ENCODE measurements around the gene JADE2. TPM values are rescaled to one million over a fixed set of nuclear protein-coding genes. Genes with fewer than 3 reads are reported as not detected.

JADE2 gene
- total RNA-seq, 6 donors from 2014 or later: 51.5 to 102 (median 69.5) TPM

DNA sequence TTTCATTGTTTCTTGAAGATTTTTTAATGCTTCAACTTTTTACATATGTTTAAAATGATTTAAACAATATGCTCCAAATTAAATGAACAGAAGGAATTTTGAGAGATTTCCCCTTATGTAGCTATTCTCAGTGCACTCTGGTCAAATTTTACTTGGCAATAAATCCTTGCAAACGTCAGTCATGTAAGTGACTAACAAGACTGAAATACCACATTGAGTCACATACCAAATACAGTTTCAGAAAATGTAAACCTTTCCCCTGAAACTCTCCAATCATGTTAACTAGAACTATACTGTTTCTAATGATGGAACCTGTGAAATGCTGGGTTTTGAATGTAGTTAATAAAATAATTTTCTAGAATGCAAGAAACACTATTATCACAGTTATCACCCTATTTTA, 77.6 kb downstream of the JADE2 start:
- Histone ChIP-seq H3K27ac (no peak overlapping the region), H3K9me3 (no peaks in the 10 kb centered on the region), H3K4me1 (no peaks in the 10 kb centered on the region), H3K4me3 (no peak overlapping the region), H3K27me3 (no peaks in the 10 kb centered on the region), H3K36me3 (peaks cover 24 to 49% (median 35%) of the 10 kb centered on the region in 4 donors)
- TF ChIP-seq, protein P1, sequence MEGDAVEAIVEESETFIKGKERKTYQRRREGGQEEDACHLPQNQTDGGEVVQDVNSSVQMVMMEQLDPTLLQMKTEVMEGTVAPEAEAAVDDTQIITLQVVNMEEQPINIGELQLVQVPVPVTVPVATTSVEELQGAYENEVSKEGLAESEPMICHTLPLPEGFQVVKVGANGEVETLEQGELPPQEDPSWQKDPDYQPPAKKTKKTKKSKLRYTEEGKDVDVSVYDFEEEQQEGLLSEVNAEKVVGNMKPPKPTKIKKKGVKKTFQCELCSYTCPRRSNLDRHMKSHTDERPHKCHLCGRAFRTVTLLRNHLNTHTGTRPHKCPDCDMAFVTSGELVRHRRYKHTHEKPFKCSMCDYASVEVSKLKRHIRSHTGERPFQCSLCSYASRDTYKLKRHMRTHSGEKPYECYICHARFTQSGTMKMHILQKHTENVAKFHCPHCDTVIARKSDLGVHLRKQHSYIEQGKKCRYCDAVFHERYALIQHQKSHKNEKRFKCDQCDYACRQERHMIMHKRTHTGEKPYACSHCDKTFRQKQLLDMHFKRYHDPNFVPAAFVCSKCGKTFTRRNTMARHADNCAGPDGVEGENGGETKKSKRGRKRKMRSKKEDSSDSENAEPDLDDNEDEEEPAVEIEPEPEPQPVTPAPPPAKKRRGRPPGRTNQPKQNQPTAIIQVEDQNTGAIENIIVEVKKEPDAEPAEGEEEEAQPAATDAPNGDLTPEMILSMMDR (IDR thresholded peaks at IDR 0.05): no peak
- TF ChIP-seq POLR2AphosphoS5 (IDR thresholded peaks at IDR 0.05) (no peak), POLR2A (IDR thresholded peaks at IDR 0.05) (no peak), EP300 (IDR thresholded peaks at IDR 0.05) (no peak)
- WGBS, 2 donors: 39 to 67% methylated on average over 1 of the region's 1 CpG
- ATAC-seq (ENCODE audit: low FRiP score in 2 of 2): no peak
- no peak for DNase-seq

DNA sequence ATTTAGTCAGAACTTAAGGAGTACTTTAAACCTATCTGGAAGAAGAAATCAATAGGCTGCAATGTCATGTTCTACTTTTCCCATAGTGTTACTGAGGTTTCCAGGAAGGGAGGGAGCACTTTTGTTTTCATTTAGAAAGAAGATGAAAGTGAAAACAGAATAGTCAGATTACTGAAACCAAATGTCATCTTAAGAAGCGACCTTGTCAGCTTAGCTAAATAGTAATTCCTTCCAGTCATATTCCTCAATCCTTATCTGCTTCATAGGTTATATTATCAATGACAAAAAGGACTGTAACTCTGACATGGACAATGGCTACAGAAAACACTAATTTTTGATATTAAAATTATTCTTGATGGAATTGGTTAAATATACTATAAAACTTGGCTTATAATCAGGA, 79.4 kb downstream of the JADE2 start:
- no peaks in the 10 kb centered on the region for H3K27me3 ChIP-seq
- H3K4me3 ChIP-seq: no peak overlapping the region
- no peak for ATAC-seq (ENCODE audit: low FRiP score in 2 of 2)
- H3K27ac ChIP-seq: no peak overlapping the region
- H3K36me3 ChIP-seq: peaks cover 40 to 68% (median 51%) of the 10 kb centered on the region in 4 donors
- TF ChIP-seq POLR2A (IDR thresholded peaks at IDR 0.05) (no peak), EP300 (IDR thresholded peaks at IDR 0.05) (no peak), POLR2AphosphoS5 (IDR thresholded peaks at IDR 0.05) (no peak)
- TF ChIP-seq, protein P1 (IDR thresholded peaks at IDR 0.05): no peak
- WGBS, 2 donors: 53 to 66% methylated on average over 1 of the region's 1 CpG
- no peak for DNase-seq
- no peaks in the 10 kb centered on the region for H3K9me3 ChIP-seq
- H3K4me1 ChIP-seq: no peaks in the 10 kb centered on the region

DNA sequence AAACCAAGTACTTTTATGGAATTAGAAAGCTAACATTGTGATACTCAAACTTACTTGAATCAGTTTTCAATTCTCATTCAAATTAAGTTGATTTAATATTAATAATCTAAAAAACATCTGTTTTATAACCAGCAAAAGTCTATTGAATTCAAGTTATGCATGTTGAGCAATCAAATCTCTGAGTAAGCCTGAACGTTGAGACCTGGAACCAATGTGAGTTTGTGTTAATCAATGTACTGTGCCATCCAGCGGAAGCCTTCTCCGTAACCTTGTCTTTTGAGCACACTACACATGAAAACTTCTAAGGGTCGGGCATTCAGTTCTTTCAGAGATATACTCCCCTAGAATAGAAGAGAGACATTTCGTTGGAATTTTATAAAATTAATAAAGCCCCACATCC, 81.3 kb downstream of the JADE2 start:
- TF ChIP-seq POLR2A (IDR thresholded peaks at IDR 0.05) (no peak), POLR2AphosphoS5 (IDR thresholded peaks at IDR 0.05) (no peak), EP300 (IDR thresholded peaks at IDR 0.05) (no peak)
- TF ChIP-seq, protein P1 (IDR thresholded peaks at IDR 0.05): no peak
- Histone ChIP-seq H3K9me3 (no peaks in the 10 kb centered on the region), H3K27me3 (no peaks in the 10 kb centered on the region), H3K36me3 (peaks cover 43 to 86% (median 58%) of the 10 kb centered on the region in 4 donors), H3K4me3 (no peak overlapping the region), H3K27ac (no peak overlapping the region), H3K4me1 (no peaks in the 10 kb centered on the region)
- DNase-seq (no peak), ATAC-seq (ENCODE audit: low FRiP score in 2 of 2) (no peak)
- 85 to 88% methylated on average over 5 of the region's 5 CpGs for WGBS, 2 donors

DNA sequence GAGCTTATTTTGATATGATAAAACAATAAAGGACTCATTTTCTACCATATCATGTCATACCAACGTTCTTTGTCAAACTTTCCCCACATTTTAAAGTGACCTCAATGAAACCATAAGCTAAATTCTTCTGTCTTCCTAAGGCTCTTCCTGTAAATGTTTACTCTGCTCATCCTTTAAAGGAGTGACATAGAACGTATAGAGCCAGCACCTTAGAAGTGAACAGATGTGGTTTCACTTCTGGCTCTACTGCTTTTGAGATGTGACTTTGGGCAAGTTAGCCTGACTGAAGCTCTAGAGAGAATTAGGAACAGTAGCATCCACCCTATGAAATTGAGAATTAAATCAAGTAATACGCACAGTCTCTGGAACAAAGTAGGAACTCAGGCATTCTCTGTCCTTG, 83.1 kb downstream of the JADE2 start:
- H3K4me1 ChIP-seq: no peaks in the 10 kb centered on the region
- no peak overlapping the region for H3K4me3 ChIP-seq
- H3K27ac ChIP-seq: no peak overlapping the region
- H3K36me3 ChIP-seq: peaks cover 43 to 96% (median 61%) of the 10 kb centered on the region in 4 donors
- DNase-seq: no peak
- ATAC-seq (ENCODE audit: low FRiP score in 2 of 2): no peak
- WGBS, 2 donors: 74% methylated on average over 3 of the region's 3 CpGs
- TF ChIP-seq POLR2A (IDR thresholded peaks at IDR 0.05) (no peak), POLR2AphosphoS5 (IDR thresholded peaks at IDR 0.05) (no peak), EP300 (IDR thresholded peaks at IDR 0.05) (no peak)
- TF ChIP-seq, protein P1 (IDR thresholded peaks at IDR 0.05): no peak
- no peaks in the 10 kb centered on the region for H3K27me3 ChIP-seq
- H3K9me3 ChIP-seq: no peaks in the 10 kb centered on the region

DNA sequence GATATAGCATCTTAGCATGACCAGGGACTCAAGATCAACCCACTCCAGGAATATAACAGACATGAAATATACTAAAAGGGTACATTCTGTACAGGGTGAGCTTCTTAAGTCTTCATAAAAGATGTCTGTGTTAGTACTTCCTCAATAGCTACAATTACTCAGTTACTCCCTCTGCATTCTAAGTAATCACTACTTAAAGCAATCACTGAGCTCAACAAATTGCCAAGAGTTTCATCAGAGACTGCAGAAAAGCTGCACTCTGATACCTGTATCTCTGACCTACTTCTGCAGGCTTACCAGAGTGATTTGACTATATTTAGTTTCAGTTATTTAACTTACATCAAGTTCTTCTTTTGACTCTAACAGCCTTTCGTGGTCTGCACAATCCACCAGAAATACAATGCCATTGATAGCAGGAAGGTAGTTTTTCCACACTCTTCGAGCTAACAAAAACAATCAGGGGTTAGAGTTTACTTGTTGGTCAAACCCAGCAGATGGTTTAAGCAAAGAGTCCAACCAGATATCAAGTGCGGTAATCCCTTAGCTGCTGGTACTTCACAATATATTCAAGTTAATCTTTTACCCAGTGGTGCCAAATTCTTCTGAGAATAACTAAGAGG, 83.9 kb downstream of the JADE2 start:
- Histone ChIP-seq H3K36me3 (peaks cover 38 to 99% (median 57%) of the 10 kb centered on the region in 4 donors), H3K27ac (no peak overlapping the region), H3K4me1 (no peaks in the 10 kb centered on the region), H3K4me3 (no peak overlapping the region), H3K27me3 (no peaks in the 10 kb centered on the region), H3K9me3 (no peaks in the 10 kb centered on the region)
- WGBS, 2 donors: 73% methylated on average over 3 of the region's 3 CpGs
- no peak for DNase-seq
- TF ChIP-seq POLR2AphosphoS5 (IDR thresholded peaks at IDR 0.05) (no peak), POLR2A (IDR thresholded peaks at IDR 0.05) (no peak), EP300 (IDR thresholded peaks at IDR 0.05) (no peak)
- TF ChIP-seq, protein P1 (IDR thresholded peaks at IDR 0.05): no peak
- no peak for ATAC-seq (ENCODE audit: low FRiP score in 2 of 2)

All from upper lobe of left lung (tissue), 6 donors.